HEK293 (cell line): ENCODE results near the gene SLC12A3.

ENCODE experiments used
- YY1 ChIP-seq: fragments of 450-650 bp; formaldehyde crosslinking; IDR thresholded peaks from 2 replicates; pipeline ENCODE4 v1.5.1; 2018; ENCODE audit warnings: missing biosample characterization, missing genetic modification characterization
- ZBTB6 ChIP-seq: fragments of 450-650 bp; formaldehyde crosslinking; IDR thresholded peaks from 2 replicates; pipeline ENCODE4 v1.5.1; 2017; ENCODE audit warnings: missing biosample characterization, missing genetic modification characterization
- ZNF221 ChIP-seq: fragments of 450-650 bp; formaldehyde crosslinking; IDR thresholded peaks from 2 replicates; pipeline ENCODE4 v1.5.1; 2017; ENCODE audit warnings: missing biosample characterization, missing genetic modification characterization, borderline replicate concordance
- ZNF350 ChIP-seq: fragments of 450-650 bp; formaldehyde crosslinking; IDR thresholded peaks from 2 replicates; pipeline ENCODE4 v1.5.0; 2017; ENCODE audit warnings: missing biosample characterization, mild to moderate bottlenecking, missing genetic modification characterization
- ZNF391 ChIP-seq: fragments of 450-650 bp; formaldehyde crosslinking; IDR thresholded peaks from 2 replicates; pipeline ENCODE4 v1.5.1; 2016; ENCODE audit warnings: low read depth, missing biosample characterization, missing genetic modification characterization, borderline replicate concordance
- ZNF501 ChIP-seq: fragments of 450-650 bp; formaldehyde crosslinking; IDR thresholded peaks from 2 replicates; pipeline ENCODE4 v1.5.1; 2016; ENCODE audit warnings: missing biosample characterization, missing genetic modification characterization
- ZNF513 ChIP-seq: fragments of 450-650 bp; IDR thresholded peaks from 2 replicates; pipeline ENCODE4 v1.5.1; 2018; ENCODE audit warnings: missing biosample characterization, missing genetic modification characterization
- ZNF670 ChIP-seq: fragments of 450-650 bp; formaldehyde crosslinking; IDR thresholded peaks from 2 replicates; pipeline ENCODE4 v1.5.1; 2016; ENCODE audit warnings: missing biosample characterization, missing genetic modification characterization, low read depth
- ZSCAN30 ChIP-seq: fragments of 450-650 bp; IDR thresholded peaks from 2 replicates; pipeline ENCODE4 v1.5.1; 2018; ENCODE audit warnings: missing biosample characterization, mild to moderate bottlenecking, missing genetic modification characterization, moderate library complexity
- TF ChIP-seq, protein P1 (sequence below): fragments of 450-650 bp; formaldehyde crosslinking; IDR thresholded peaks from 2 replicates; pipeline ENCODE4 v1.5.1; 2016; ENCODE audit warnings: missing biosample characterization, missing genetic modification characterization
- TF ChIP-seq, protein P2 (sequence below): fragments of 450-650 bp; formaldehyde crosslinking; IDR thresholded peaks from 2 replicates; pipeline ENCODE4 v1.5.1; 2016; ENCODE audit warnings: missing biosample characterization, missing genetic modification characterization, low read depth
- TF ChIP-seq, protein P3 (sequence below): fragments of 450-650 bp; formaldehyde crosslinking; IDR thresholded peaks from 2 replicates; pipeline ENCODE4 v1.5.1; 2016; ENCODE audit warnings: missing biosample characterization, missing genetic modification characterization, borderline replicate concordance
- TF ChIP-seq, protein P4 (sequence below): fragments of 450-650 bp; formaldehyde crosslinking; IDR thresholded peaks from 2 replicates; pipeline ENCODE4 v1.5.1; 2017; ENCODE audit warnings: missing biosample characterization, missing genetic modification characterization

GRCh38 chr16:56815721-56816120, 49.3 kb upstream of the SLC12A3 start:
- TF ChIP-seq, protein P1, sequence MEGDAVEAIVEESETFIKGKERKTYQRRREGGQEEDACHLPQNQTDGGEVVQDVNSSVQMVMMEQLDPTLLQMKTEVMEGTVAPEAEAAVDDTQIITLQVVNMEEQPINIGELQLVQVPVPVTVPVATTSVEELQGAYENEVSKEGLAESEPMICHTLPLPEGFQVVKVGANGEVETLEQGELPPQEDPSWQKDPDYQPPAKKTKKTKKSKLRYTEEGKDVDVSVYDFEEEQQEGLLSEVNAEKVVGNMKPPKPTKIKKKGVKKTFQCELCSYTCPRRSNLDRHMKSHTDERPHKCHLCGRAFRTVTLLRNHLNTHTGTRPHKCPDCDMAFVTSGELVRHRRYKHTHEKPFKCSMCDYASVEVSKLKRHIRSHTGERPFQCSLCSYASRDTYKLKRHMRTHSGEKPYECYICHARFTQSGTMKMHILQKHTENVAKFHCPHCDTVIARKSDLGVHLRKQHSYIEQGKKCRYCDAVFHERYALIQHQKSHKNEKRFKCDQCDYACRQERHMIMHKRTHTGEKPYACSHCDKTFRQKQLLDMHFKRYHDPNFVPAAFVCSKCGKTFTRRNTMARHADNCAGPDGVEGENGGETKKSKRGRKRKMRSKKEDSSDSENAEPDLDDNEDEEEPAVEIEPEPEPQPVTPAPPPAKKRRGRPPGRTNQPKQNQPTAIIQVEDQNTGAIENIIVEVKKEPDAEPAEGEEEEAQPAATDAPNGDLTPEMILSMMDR (tag by site-specific recombination) = no peak
- no peak for TF ChIP-seq YY1 (tag by site-specific recombination)
- no peak for TF ChIP-seq ZNF513 (tag by site-specific recombination)
- TF ChIP-seq ZNF221 (tag by site-specific recombination) = no peak
- TF ChIP-seq ZNF350 (tag by site-specific recombination) = no peak
- no peak for TF ChIP-seq ZNF391 (tag by site-specific recombination)
- TF ChIP-seq, protein P2, sequence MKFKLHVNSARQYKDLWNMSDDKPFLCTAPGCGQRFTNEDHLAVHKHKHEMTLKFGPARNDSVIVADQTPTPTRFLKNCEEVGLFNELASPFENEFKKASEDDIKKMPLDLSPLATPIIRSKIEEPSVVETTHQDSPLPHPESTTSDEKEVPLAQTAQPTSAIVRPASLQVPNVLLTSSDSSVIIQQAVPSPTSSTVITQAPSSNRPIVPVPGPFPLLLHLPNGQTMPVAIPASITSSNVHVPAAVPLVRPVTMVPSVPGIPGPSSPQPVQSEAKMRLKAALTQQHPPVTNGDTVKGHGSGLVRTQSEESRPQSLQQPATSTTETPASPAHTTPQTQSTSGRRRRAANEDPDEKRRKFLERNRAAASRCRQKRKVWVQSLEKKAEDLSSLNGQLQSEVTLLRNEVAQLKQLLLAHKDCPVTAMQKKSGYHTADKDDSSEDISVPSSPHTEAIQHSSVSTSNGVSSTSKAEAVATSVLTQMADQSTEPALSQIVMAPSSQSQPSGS = no peak
- no peak for TF ChIP-seq ZBTB6 (tag by site-specific recombination)
- TF ChIP-seq ZNF670 (tag by site-specific recombination) = no peak
- no peak for TF ChIP-seq ZSCAN30 (tag by site-specific recombination)
- no peak for TF ChIP-seq ZNF501 (tag by site-specific recombination)
- TF ChIP-seq, protein P3, sequence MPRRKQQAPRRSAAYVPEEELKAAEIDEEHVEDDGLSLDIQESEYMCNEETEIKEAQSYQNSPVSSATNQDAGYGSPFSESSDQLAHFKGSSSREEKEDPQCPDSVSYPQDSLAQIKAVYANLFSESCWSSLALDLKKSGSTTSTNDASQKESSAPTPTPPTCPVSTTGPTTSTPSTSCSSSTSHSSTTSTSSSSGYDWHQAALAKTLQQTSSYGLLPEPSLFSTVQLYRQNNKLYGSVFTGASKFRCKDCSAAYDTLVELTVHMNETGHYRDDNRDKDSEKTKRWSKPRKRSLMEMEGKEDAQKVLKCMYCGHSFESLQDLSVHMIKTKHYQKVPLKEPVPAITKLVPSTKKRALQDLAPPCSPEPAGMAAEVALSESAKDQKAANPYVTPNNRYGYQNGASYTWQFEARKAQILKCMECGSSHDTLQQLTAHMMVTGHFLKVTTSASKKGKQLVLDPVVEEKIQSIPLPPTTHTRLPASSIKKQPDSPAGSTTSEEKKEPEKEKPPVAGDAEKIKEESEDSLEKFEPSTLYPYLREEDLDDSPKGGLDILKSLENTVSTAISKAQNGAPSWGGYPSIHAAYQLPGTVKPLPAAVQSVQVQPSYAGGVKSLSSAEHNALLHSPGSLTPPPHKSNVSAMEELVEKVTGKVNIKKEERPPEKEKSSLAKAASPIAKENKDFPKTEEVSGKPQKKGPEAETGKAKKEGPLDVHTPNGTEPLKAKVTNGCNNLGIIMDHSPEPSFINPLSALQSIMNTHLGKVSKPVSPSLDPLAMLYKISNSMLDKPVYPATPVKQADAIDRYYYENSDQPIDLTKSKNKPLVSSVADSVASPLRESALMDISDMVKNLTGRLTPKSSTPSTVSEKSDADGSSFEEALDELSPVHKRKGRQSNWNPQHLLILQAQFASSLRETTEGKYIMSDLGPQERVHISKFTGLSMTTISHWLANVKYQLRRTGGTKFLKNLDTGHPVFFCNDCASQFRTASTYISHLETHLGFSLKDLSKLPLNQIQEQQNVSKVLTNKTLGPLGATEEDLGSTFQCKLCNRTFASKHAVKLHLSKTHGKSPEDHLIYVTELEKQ = no peak
- TF ChIP-seq, protein P4, sequence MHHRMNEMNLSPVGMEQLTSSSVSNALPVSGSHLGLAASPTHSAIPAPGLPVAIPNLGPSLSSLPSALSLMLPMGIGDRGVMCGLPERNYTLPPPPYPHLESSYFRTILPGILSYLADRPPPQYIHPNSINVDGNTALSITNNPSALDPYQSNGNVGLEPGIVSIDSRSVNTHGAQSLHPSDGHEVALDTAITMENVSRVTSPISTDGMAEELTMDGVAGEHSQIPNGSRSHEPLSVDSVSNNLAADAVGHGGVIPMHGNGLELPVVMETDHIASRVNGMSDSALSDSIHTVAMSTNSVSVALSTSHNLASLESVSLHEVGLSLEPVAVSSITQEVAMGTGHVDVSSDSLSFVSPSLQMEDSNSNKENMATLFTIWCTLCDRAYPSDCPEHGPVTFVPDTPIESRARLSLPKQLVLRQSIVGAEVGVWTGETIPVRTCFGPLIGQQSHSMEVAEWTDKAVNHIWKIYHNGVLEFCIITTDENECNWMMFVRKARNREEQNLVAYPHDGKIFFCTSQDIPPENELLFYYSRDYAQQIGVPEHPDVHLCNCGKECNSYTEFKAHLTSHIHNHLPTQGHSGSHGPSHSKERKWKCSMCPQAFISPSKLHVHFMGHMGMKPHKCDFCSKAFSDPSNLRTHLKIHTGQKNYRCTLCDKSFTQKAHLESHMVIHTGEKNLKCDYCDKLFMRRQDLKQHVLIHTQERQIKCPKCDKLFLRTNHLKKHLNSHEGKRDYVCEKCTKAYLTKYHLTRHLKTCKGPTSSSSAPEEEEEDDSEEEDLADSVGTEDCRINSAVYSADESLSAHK (tag by site-specific recombination) = no peak
